Measurements from ENCODE around the gene CCDC70.

Gene CCDC70

DNA sequence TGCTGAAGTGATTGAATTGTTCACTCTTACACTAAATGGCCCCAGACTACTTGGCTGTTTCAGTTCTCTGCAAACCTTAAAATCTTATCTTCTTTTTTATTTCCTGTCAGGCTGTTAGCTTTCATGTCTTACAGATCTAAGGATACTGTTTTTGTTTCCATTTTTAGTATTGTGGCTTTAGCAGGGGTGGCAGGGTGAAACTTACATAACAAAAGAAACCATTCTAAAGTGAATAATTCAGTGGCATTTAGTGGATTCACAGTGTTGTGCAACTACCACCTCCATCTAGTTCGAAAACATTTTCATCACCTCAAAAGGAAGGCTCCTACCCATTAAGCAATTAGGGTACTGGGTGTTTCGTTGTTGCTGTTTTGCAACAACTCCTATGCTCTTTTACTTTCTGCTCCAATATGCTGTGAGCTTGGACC lies 36.6 kb upstream of the CCDC70 start:
- TF ChIP-seq, protein P1, sequence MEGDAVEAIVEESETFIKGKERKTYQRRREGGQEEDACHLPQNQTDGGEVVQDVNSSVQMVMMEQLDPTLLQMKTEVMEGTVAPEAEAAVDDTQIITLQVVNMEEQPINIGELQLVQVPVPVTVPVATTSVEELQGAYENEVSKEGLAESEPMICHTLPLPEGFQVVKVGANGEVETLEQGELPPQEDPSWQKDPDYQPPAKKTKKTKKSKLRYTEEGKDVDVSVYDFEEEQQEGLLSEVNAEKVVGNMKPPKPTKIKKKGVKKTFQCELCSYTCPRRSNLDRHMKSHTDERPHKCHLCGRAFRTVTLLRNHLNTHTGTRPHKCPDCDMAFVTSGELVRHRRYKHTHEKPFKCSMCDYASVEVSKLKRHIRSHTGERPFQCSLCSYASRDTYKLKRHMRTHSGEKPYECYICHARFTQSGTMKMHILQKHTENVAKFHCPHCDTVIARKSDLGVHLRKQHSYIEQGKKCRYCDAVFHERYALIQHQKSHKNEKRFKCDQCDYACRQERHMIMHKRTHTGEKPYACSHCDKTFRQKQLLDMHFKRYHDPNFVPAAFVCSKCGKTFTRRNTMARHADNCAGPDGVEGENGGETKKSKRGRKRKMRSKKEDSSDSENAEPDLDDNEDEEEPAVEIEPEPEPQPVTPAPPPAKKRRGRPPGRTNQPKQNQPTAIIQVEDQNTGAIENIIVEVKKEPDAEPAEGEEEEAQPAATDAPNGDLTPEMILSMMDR (IDR thresholded peaks at IDR 0.05): no peak

DNA sequence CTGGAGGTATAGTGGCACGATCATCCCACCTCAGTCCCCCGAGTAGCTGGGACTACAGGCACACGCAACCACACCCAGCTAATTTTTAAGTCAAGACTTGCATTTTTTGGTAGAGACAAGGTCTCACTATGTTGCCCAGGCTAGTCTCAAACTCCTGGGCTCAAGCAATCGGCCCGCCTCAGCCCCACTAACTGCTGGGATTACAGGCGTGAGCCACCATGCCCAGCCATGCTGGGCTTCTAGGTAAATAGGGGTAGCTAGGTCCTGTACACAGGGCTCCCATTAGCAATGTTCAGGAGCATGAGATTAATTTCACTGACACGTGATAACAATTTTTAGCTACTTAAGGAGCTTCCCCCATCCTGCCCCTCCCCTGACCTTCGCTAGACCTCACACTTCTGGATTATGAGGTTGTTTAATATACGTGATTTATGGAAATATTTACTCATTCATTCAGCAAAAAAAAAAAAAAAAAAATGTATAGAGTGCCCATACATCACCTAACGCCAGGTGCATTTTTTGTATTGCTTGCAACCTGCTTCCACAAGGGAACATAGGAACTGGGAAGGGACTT lies 36.0 kb upstream of the CCDC70 start:
- TF ChIP-seq, protein P1 (IDR thresholded peaks at IDR 0.05): no peak

DNA sequence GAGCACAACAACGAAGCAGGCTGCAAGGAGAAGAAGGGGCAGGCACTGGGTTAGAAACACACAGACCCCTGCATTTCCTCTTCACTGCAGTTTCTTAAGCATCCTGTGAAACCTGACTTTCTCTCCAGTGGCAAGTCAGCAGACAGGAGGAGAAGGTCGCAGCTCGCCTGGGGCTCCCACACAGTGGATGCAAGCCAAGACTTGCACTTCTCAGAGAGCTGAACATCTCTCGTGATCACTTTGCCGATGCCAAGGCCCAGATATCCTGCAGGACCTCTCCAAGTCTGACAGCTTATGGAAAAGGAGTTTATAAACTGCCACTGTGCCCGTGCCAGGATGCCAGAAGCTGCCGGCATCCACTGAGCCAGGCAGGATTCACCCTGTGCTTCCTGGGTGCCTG lies 35.2 kb upstream of the CCDC70 start:
- TF ChIP-seq, protein P1 (IDR thresholded peaks at IDR 0.05): no peak

GRCh38 chr13:51827254-51827653 lies 34.5 kb upstream of the CCDC70 start:
- TF ChIP-seq, protein P1 (IDR thresholded peaks at IDR 0.05): no peak

GRCh38 chr13:51828730-51829567 lies 32.8 kb upstream of the CCDC70 start:
- TF ChIP-seq, protein P1 (IDR thresholded peaks at IDR 0.05): no peak

DNA sequence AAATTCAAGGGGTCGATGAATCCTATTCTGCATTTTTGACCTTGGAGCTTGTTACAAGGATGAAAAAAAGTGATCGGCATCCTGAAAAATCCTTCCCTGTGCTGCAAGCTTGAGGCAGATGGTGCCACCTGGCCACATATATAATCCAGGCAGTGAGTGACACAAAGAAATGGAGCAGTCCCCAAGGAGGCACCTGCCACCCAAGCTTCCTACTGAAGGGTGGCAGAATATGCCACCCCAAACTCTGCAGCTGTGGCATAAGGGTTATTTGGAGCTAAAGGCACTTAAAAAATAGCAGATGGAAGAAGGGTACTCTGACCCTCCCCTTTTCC lies 32.2 kb upstream of the CCDC70 start:
- TF ChIP-seq, protein P1 (IDR thresholded peaks at IDR 0.05): no peak

DNA sequence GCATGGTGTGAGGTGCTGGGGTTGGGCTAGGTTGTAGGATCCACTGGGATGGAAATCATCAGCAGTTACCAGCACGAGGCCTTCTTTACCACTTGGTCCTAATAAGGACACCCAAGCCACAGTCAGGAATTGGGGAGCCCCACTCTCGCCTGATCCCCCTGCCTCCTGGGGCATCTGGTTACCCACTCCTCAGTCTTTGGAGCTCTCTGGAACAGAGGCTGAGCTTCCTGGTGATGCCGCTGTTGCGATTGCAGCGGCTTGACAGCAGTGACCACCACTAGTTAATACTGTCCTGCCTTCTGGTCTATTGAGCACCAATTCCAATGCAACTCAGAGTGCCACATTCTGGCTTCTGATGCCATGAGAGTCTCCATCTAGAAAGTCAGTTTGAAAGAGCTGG lies 30.2 kb upstream of the CCDC70 start:
- TF ChIP-seq, protein P1 (IDR thresholded peaks at IDR 0.05): no peak
